B cell (primary cell): Measurements from ENCODE around the gene SEC14L5.

Source experiments
- CTCF ChIP-seq: fragments of 200-600 bp; IDR thresholded peaks from one replicate; pipeline ENCODE4 v1.8.0; 2022; ENCODE audit warnings: antibody characterized with exemption, mild to moderate bottlenecking
- EZH2 ChIP-seq: IDR thresholded peaks from 2 replicates; pipeline ENCODE4 v1.6.1; 2012; ENCODE audit warnings: borderline replicate concordance, low read depth, mild to moderate bottlenecking, moderate library complexity, low read length; ENCODE audit not compliant: insufficient read depth, poor library complexity, severe bottlenecking

DNA sequence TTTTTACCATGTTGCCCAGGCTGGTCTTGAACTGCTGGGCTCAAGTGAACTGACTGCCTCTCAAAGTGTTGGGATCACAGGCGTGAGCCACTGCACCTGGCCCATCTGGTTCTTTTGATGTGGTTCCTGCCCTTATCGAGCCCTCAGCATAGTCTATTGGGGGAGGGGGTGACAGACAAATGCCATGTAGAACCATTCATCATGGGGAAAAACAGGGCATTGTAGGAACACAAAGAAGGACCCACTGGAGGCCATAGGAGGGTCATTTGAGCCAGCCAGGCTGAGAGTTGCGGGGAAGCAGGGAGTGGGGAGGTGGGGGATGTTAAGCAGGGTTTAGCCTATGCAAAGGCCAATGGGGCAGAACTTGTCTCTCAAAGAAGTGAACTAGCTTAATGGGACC lies 11.9 kb downstream of the SEC14L5 start:
- TF ChIP-seq CTCF (no peak), EZH2 (no peak)
